ENCODE measurements around the gene FLRT2.

DNA sequence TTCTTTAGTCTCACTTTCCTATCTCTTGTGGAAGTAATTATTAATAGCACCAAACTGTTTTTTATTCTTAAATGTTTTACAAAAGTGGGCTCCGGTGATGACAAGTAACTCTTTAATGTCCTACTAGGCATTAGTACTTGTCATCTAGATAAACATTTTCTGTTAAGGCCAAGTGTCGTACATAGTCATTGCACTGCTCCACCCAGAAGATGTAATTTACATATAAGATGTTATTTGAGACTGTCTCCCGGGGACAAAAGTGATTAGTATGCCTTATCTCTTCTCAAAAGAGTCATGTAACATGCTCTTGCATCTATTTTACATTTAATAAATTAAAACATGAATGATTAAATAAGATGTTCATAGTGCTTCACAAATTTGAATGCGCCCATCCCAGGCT is 88.4 kb downstream of the FLRT2 start:
- TF ChIP-seq CTCF (IDR thresholded peaks at IDR 0.05) (no peak), CREM (CRISPR knock-in tag; IDR thresholded peaks at IDR 0.05) (no peak), NR2C2 (CRISPR knock-in tag; IDR thresholded peaks at IDR 0.05) (no peak)
